Measurements from ENCODE around the gene EFCAB11.

EFCAB11 gene

DNA sequence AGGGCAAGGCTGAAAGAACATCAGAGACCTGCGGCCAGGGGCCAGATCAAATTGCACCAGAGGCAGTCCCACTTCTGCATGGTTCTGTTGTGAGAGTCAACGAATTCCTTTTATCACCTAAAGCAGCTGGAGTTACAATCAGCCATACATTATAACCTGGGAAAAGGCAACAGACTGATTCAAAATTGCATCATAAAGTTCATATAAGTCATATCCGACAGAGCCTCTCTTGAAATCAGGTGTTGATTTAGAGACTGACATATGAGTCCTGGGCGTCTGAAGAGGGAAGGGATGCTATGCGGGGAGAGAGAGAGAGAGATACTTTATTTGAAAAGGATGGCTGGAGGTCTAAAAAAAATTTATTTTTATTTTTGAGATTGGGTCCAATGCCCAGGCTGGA, 89.4 kb downstream of the EFCAB11 start:
- no peak overlapping the region for H3K4me3 ChIP-seq (ENCODE audit: control insufficient read depth, low read depth, low read length)
- no peak for DNase-seq (ENCODE audit: low read depth)
- TF ChIP-seq, protein P1, sequence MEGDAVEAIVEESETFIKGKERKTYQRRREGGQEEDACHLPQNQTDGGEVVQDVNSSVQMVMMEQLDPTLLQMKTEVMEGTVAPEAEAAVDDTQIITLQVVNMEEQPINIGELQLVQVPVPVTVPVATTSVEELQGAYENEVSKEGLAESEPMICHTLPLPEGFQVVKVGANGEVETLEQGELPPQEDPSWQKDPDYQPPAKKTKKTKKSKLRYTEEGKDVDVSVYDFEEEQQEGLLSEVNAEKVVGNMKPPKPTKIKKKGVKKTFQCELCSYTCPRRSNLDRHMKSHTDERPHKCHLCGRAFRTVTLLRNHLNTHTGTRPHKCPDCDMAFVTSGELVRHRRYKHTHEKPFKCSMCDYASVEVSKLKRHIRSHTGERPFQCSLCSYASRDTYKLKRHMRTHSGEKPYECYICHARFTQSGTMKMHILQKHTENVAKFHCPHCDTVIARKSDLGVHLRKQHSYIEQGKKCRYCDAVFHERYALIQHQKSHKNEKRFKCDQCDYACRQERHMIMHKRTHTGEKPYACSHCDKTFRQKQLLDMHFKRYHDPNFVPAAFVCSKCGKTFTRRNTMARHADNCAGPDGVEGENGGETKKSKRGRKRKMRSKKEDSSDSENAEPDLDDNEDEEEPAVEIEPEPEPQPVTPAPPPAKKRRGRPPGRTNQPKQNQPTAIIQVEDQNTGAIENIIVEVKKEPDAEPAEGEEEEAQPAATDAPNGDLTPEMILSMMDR (IDR thresholded peaks at IDR 0.05; ENCODE audit: control insufficient read depth, insufficient read depth, low read depth, low read length, missing control alignments), result no peak

DNA sequence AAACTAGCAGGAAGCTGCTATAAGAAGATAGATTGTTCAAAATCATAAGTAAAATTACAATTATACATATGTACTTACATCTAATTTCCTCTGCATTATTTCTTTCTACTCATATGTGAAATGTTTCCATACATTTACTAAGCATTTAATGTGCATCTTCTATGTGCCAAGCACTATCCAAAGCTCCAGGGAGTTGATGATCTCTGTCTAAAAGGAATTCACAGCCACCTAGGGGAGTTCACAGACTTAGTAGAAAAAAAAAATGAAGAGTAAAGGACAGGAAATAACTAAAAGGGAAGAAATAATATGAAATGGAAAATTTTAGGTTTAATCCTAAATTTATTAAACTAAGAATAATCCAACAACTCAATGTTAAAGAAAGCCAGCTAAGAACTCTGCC, 91.7 kb downstream of the EFCAB11 start:
- TF ChIP-seq, protein P1 (IDR thresholded peaks at IDR 0.05; ENCODE audit: control insufficient read depth, insufficient read depth, low read depth, low read length, missing control alignments), result no peak
- no peak overlapping the region for H3K4me3 ChIP-seq (ENCODE audit: control insufficient read depth, low read depth, low read length)
- DNase-seq (ENCODE audit: low read depth), result no peak

DNA sequence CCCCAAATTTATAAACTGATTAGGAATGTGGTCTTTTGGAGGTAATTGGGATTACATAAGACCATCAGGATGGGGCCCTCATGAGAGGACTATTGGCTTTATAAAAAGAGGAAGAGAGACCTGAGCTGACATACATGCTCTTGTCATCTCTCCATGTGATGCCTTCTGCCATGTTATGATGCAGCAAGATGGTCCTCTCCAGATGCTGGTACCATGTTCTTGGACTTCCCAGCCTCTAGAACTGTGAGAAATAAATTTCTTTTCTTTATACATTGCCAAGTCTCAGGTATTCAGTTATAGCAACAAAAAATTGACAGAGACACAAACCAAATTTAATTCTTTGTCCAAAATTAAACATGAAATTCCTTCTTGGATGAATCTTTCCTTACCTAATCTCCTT, 92.9 kb downstream of the EFCAB11 start:
- TF ChIP-seq, protein P1 (IDR thresholded peaks at IDR 0.05; ENCODE audit: control insufficient read depth, insufficient read depth, low read depth, low read length, missing control alignments), result no peak
- DNase-seq (ENCODE audit: low read depth), result no peak
- no peak overlapping the region for H3K4me3 ChIP-seq (ENCODE audit: control insufficient read depth, low read depth, low read length)

DNA sequence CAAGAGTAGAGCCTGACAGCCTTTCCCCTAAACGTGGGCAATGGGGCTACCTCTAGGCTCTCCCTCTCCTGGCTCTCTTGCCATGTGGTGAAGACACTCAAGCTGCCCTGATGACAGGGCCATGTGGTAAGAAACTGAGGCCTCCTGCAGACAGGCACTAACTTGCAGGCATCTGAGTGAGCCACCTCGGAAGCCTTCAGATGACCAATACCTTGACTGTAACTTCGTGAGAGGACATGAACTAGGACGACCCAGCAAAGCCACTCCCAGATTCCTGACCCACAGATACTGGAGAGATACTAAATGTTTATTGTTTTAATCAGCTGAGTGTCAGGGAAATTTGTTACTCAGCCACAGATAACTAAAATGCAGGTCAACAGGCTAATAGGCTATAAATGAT, 96.4 kb downstream of the EFCAB11 start:
- H3K4me3 ChIP-seq (ENCODE audit: control insufficient read depth, low read depth, low read length), result no peak overlapping the region
- no peak for DNase-seq (ENCODE audit: low read depth)
- TF ChIP-seq, protein P1 (IDR thresholded peaks at IDR 0.05; ENCODE audit: control insufficient read depth, insufficient read depth, low read depth, low read length, missing control alignments), result no peak

DNA sequence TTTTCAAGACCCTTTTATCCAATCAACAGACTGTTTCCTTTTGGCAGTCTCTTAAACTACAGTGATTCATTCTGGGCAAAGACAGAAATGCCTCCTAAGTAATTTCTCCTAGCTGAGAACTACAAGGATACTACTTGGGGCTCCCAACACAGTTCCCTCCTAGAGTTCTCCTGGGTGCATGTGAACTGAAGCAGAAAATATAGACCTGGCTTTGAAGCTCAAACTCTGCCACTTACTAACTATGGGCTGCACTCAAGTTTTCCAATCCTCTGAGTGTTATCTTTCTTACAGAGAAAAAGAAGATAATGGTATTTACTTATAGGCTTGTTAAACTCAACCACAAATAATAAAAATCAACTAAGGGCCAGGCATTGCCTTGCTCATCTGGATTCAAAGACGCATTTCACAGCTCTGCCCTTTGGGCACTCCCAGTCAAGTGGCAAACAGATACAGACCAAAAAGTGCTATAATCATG, 97.6 kb downstream of the EFCAB11 start:
- TF ChIP-seq, protein P1 (IDR thresholded peaks at IDR 0.05; ENCODE audit: control insufficient read depth, insufficient read depth, low read depth, low read length, missing control alignments), result no peak
- no peak for DNase-seq (ENCODE audit: low read depth)
- H3K4me3 ChIP-seq (ENCODE audit: control insufficient read depth, low read depth, low read length), result no peak overlapping the region

DNA sequence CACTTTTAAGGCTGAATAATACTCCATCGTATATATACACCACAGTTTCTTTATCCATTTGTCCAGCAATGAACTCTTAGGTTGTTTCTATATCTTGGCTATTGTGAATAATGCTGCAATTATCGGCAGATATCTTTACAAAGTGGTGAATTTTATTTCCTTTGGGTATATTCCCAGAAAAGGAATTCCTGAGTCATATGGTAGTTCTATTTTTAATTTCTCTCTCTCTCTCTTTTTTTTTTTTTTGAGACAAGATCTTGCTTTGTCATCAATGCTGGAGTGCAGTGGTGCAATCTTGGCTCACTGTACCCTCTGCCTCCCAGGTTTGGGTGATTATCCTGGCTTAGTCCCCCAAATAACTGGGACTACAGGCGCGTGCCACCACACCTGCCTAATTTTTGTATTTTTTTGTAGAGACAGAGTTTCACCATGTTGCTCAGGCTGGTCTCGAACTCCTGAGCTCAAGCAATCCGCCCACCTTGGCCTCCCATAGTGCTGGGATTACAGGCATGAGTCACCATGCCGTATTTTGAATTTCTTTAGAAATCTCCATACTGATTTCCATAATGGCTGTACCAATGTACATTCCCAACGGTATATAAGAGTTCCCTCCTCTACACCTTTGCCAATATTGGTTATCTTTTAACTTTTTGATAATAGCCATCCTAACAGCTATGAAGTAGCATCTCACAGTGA, 98.4 kb downstream of the EFCAB11 start:
- DNase-seq (ENCODE audit: low read depth), result peak; percentile 82
- no peak overlapping the region for H3K4me3 ChIP-seq (ENCODE audit: control insufficient read depth, low read depth, low read length)
- TF ChIP-seq, protein P1 (IDR thresholded peaks at IDR 0.05; ENCODE audit: control insufficient read depth, insufficient read depth, low read depth, low read length, missing control alignments), result no peak
